NCI-H2227 treated with DMSO at 0.1 percent for 48 hours (cell line): ENCODE results near the gene TAX1BP3.

ENCODE experiments used
- DNase-seq: peaks from one replicate; lab custom pipeline; 2025; lab: John Stamatoyannopoulos, UW

Gene TAX1BP3

GRCh38 chr17:3688027-3688553 is 19.7 kb upstream of the TAX1BP3 start:
- DNase-seq: no peak

- no peak for DNase-seq
Measured at GRCh38 chr17:3685174-3685573, 16.8 kb upstream of the TAX1BP3 start.

GRCh38 chr17:3683054-3683511 is 14.7 kb upstream of the TAX1BP3 start:
- no peak for DNase-seq

- no peak for DNase-seq
Measured at GRCh38 chr17:3682033-3682432, 13.7 kb upstream of the TAX1BP3 start.

- DNase-seq: no peak
Measured at GRCh38 chr17:3681565-3681964, 13.2 kb upstream of the TAX1BP3 start.

GRCh38 chr17:3681057-3681456 is 12.7 kb upstream of the TAX1BP3 start:
- DNase-seq: no peak

GRCh38 chr17:3679531-3680126 is 11.3 kb upstream of the TAX1BP3 start:
- no peak for DNase-seq

GRCh38 chr17:3678821-3679530 is 10.6 kb upstream of the TAX1BP3 start:
- DNase-seq: no peak

GRCh38 chr17:3678095-3678820 is 9.9 kb upstream of the TAX1BP3 start:
- DNase-seq: no peak

- DNase-seq: no peak
Measured at GRCh38 chr17:3675886-3676285, 7.5 kb upstream of the TAX1BP3 start.

- DNase-seq: no peak
Measured at GRCh38 chr17:3672571-3672970, 4.2 kb upstream of the TAX1BP3 start.

- no peak for DNase-seq
Measured at GRCh38 chr17:3669548-3669947, 1.2 kb upstream of the TAX1BP3 start.

GRCh38 chr17:3669085-3669347 is 638 bp upstream of the TAX1BP3 start:
- no peak for DNase-seq

GRCh38 chr17:3667366-3668278 is 756 bp downstream of the TAX1BP3 start:
- DNase-seq: peak; percentile 62

GRCh38 chr17:3666516-3666915 is 1.9 kb downstream of the TAX1BP3 start:
- no peak for DNase-seq

GRCh38 chr17:3665834-3666233 is 2.5 kb downstream of the TAX1BP3 start:
- DNase-seq: no peak

GRCh38 chr17:3663102-3664011 is 5.0 kb downstream of the TAX1BP3 start:
- no peak for DNase-seq

GRCh38 chr17:3660311-3660891 is 8.0 kb downstream of the TAX1BP3 start:
- DNase-seq: no peak

GRCh38 chr17:3659541-3660111 is 8.8 kb downstream of the TAX1BP3 start:
- no peak for DNase-seq

- no peak for DNase-seq
Measured at GRCh38 chr17:3658784-3659449, 9.5 kb downstream of the TAX1BP3 start.
